ENCODE results near the gene ZNF487.
A peak's percentile ranks its signal among the peaks of the same experiment; 100 is the strongest.
"Not testable (repeated sequence)": the region's sequence is repeated elsewhere in the genome, so short reads cannot be mapped to it uniquely, and the experiment has no call there.

ZNF487 gene

DNA sequence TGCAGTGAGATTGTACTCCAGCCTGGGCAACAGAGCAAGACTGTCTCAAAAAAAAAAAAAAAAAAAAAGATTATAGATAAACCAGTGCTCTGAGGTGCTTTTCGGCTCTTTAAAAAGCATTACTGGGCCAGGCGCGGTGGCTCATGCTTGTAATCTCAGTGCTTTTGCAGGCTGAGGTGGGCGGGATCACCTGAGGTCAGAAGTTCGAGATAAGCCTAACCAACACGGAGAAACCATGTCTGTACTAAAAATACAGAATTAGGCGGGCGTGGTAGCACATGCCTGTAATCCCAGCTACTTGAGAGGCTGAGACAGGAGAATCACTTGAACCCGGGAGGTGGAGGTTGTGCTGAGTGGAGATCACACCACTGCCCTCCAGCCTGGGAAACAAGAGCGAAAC lies 21.4 kb upstream of the ZNF487 start:
- no peaks in the 10 kb centered on the region for H3K36me3 ChIP-seq (ENCODE audit: control insufficient read depth, insufficient read depth, low read length)
- H3K27me3 ChIP-seq (replicated peaks; ENCODE audit: control insufficient read depth, insufficient read depth, low read length, poor library complexity, severe bottlenecking), result no peaks in the 10 kb centered on the region
- H3K4me3 ChIP-seq (ENCODE audit: insufficient read depth, low read depth, low read length, poor library complexity, severe bottlenecking), result no peak overlapping the region
- H3K4me1 ChIP-seq (ENCODE audit: control insufficient read depth, insufficient read depth, low read length, poor library complexity, severe bottlenecking), result peaks cover 9% of the 10 kb centered on the region
- no peak overlapping the region for H3K27ac ChIP-seq (ENCODE audit: insufficient read depth, low read length, poor library complexity, severe bottlenecking)
- H3K9me3 ChIP-seq (ENCODE audit: control insufficient read depth, low read length), result no peaks in the 10 kb centered on the region
- DNase-seq, result no peak

- Histone ChIP-seq H3K36me3 (ENCODE audit: control insufficient read depth, insufficient read depth, low read length) (no peaks in the 10 kb centered on the region), H3K27ac (ENCODE audit: insufficient read depth, low read length, poor library complexity, severe bottlenecking) (peak overlapping the region; percentile 44), H3K4me3 (ENCODE audit: insufficient read depth, low read depth, low read length, poor library complexity, severe bottlenecking) (no peak overlapping the region), H3K27me3 (replicated peaks; ENCODE audit: control insufficient read depth, insufficient read depth, low read length, poor library complexity, severe bottlenecking) (no peaks in the 10 kb centered on the region), H3K9me3 (ENCODE audit: control insufficient read depth, low read length) (no peaks in the 10 kb centered on the region), H3K4me1 (ENCODE audit: control insufficient read depth, insufficient read depth, low read length, poor library complexity, severe bottlenecking) (peaks cover 18% of the 10 kb centered on the region)
- peak; percentile 18 to 43 (median 35) for DNase-seq
These were observed 18.8 kb upstream of the ZNF487 start for GRCh38 chr10:43417950-43418768.

DNA sequence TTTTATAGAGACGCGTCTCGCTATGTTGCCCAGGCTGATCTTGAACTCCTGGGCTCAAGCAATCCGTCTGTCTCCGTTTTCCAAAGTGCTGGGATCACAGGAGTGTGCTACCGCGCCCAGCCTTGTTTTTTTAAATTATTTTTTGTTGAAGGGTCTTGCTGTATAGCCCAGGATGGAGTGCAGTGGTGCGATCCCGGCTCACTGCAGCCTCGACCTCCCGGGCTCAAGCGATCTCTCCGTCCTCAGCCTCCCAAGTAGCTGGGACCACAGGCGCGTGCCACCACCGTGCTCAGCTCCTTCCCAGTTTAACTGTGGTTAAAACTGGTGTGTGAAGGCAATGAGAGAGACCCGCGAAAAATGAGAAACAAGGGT lies 16.9 kb upstream of the ZNF487 start:
- DNase-seq, result no peak
- H3K4me1 ChIP-seq (ENCODE audit: control insufficient read depth, insufficient read depth, low read length, poor library complexity, severe bottlenecking), result peaks cover 18% of the 10 kb centered on the region
- H3K36me3 ChIP-seq (ENCODE audit: control insufficient read depth, insufficient read depth, low read length), result no peaks in the 10 kb centered on the region
- peak overlapping the region; percentile 87 for H3K27ac ChIP-seq (ENCODE audit: insufficient read depth, low read length, poor library complexity, severe bottlenecking)
- peak overlapping the region; percentile 65 for H3K4me3 ChIP-seq (ENCODE audit: insufficient read depth, low read depth, low read length, poor library complexity, severe bottlenecking)
- no peaks in the 10 kb centered on the region for H3K9me3 ChIP-seq (ENCODE audit: control insufficient read depth, low read length)
- H3K27me3 ChIP-seq (replicated peaks; ENCODE audit: control insufficient read depth, insufficient read depth, low read length, poor library complexity, severe bottlenecking), result no peaks in the 10 kb centered on the region

DNA sequence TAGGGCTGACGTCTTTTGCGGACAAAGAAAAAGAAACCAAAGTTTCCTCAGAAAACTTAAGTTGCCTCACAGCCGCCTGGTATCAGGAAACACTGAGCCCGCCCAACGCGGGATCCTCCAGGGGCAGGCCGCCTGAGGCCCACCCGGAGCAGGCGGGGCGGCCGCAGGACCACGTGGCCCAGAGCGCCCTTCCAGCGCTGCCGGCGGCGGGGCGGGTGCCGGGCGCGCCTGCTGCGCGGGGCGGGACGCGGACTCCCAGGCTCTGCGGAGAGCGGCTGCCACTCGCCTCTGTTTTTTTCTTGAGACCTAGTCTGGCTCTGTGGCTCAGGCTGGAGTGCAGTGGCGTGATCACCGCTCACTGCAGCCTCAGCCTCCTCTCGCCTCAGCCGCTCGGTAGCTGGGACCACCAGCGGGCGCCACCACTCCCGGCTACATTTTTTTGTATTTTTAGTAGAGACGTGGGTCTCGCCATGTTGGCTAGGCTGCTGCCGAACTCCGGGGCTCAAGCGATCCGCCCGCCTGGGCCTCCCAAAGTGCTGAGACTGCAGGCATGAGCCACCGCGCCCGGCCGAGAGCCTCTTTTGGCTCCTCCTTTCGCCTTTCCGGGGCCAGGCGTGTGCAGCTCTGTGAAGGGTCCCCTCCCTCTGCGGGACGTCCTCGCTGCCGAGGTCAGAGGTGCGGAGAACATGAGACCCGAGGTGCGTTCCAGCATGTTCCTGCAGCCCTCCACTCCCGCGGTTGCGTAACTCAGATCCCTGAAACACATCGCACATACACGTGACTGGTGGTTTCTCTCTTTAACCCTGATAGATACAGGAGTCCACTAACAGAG lies 16.3 kb upstream of the ZNF487 start:
- DNase-seq, result peak; percentile 70 to 81 (median 71)
- no peaks in the 10 kb centered on the region for H3K9me3 ChIP-seq (ENCODE audit: control insufficient read depth, low read length)
- H3K4me3 ChIP-seq (ENCODE audit: insufficient read depth, low read depth, low read length, poor library complexity, severe bottlenecking), result peak overlapping the region; percentile 65
- H3K4me1 ChIP-seq (ENCODE audit: control insufficient read depth, insufficient read depth, low read length, poor library complexity, severe bottlenecking), result peaks cover 18% of the 10 kb centered on the region
- no peaks in the 10 kb centered on the region for H3K36me3 ChIP-seq (ENCODE audit: control insufficient read depth, insufficient read depth, low read length)
- H3K27ac ChIP-seq (ENCODE audit: insufficient read depth, low read length, poor library complexity, severe bottlenecking), result peak overlapping the region; percentile 87
- H3K27me3 ChIP-seq (replicated peaks; ENCODE audit: control insufficient read depth, insufficient read depth, low read length, poor library complexity, severe bottlenecking), result no peaks in the 10 kb centered on the region

- H3K27me3 ChIP-seq (replicated peaks; ENCODE audit: control insufficient read depth, insufficient read depth, low read length, poor library complexity, severe bottlenecking), result no peaks in the 10 kb centered on the region
- peak overlapping the region; percentile 65 for H3K4me3 ChIP-seq (ENCODE audit: insufficient read depth, low read depth, low read length, poor library complexity, severe bottlenecking)
- H3K36me3 ChIP-seq (ENCODE audit: control insufficient read depth, insufficient read depth, low read length), result no peaks in the 10 kb centered on the region
- H3K27ac ChIP-seq (ENCODE audit: insufficient read depth, low read length, poor library complexity, severe bottlenecking), result peak overlapping the region; percentile 87
- H3K9me3 ChIP-seq (ENCODE audit: control insufficient read depth, low read length), result no peaks in the 10 kb centered on the region
- peaks cover 22% of the 10 kb centered on the region for H3K4me1 ChIP-seq (ENCODE audit: control insufficient read depth, insufficient read depth, low read length, poor library complexity, severe bottlenecking)
- DNase-seq, result no peak
These were observed 15.8 kb upstream of the ZNF487 start for GRCh38 chr10:43421201-43421507.

GRCh38 chr10:43421519-43421918 lies 15.4 kb upstream of the ZNF487 start:
- Histone ChIP-seq H3K4me3 (ENCODE audit: insufficient read depth, low read depth, low read length, poor library complexity, severe bottlenecking) (no peak overlapping the region), H3K27me3 (replicated peaks; ENCODE audit: control insufficient read depth, insufficient read depth, low read length, poor library complexity, severe bottlenecking) (no peaks in the 10 kb centered on the region), H3K9me3 (ENCODE audit: control insufficient read depth, low read length) (no peaks in the 10 kb centered on the region), H3K4me1 (ENCODE audit: control insufficient read depth, insufficient read depth, low read length, poor library complexity, severe bottlenecking) (peaks cover 22% of the 10 kb centered on the region), H3K27ac (ENCODE audit: insufficient read depth, low read length, poor library complexity, severe bottlenecking) (peak overlapping the region; percentile 87), H3K36me3 (ENCODE audit: control insufficient read depth, insufficient read depth, low read length) (no peaks in the 10 kb centered on the region)
- DNase-seq, result no peak

DNA sequence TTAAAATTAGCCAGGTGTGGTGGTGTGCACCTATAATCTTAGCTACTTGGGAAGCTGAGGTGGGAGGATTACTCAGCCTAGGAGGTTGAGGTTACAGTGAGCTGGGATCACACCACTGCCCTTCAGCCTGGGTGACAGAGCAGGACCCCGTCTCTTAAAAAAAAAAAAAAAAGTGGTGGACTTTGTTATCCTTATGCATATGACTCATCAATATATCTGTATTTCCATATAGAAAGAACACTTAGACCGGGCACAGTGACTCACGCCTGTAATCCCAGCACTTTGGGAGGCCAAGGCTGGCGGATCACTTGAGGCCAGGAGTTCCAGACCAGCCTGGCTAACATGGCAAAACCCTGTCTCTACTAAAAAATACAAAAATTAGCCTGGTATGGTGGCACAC lies 15.0 kb upstream of the ZNF487 start:
- H3K36me3 ChIP-seq (ENCODE audit: control insufficient read depth, insufficient read depth, low read length); H3K4me3 ChIP-seq (ENCODE audit: insufficient read depth, low read depth, low read length, poor library complexity, severe bottlenecking); DNase-seq; H3K27ac ChIP-seq (ENCODE audit: insufficient read depth, low read length, poor library complexity, severe bottlenecking); H3K27me3 ChIP-seq (replicated peaks; ENCODE audit: control insufficient read depth, insufficient read depth, low read length, poor library complexity, severe bottlenecking); H3K9me3 ChIP-seq (ENCODE audit: control insufficient read depth, low read length): not testable (repeated sequence)
- peaks cover 22% of the 10 kb centered on the region for H3K4me1 ChIP-seq (ENCODE audit: control insufficient read depth, insufficient read depth, low read length, poor library complexity, severe bottlenecking)

DNA sequence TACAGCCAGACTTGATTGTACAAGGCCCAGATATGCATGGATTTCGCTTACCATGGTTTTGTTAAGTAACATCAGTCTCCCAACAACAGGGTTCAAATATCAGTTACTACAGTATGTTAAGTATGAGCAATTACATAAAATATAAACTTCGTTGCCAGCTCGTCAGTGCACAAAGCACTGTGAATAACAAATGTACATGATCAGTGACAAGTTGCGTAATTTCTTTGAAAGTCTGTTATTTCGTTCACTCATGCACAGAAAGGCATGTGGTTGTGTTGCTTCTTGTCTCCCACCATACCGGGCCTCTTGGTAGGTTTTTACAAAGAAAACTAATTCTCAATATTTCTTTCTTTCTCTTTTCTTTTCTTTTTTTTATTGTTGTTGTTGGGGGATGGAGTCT lies 12.5 kb upstream of the ZNF487 start:
- Histone ChIP-seq H3K9me3 (ENCODE audit: control insufficient read depth, low read length) (no peaks in the 10 kb centered on the region), H3K27ac (ENCODE audit: insufficient read depth, low read length, poor library complexity, severe bottlenecking) (no peak overlapping the region), H3K4me1 (ENCODE audit: control insufficient read depth, insufficient read depth, low read length, poor library complexity, severe bottlenecking) (peaks cover 19% of the 10 kb centered on the region), H3K4me3 (ENCODE audit: insufficient read depth, low read depth, low read length, poor library complexity, severe bottlenecking) (no peak overlapping the region), H3K27me3 (replicated peaks; ENCODE audit: control insufficient read depth, insufficient read depth, low read length, poor library complexity, severe bottlenecking) (no peaks in the 10 kb centered on the region), H3K36me3 (ENCODE audit: control insufficient read depth, insufficient read depth, low read length) (no peaks in the 10 kb centered on the region)
- DNase-seq, result no peak

GRCh38 chr10:43426476-43426875 lies 10.4 kb upstream of the ZNF487 start:
- DNase-seq; H3K36me3 ChIP-seq (ENCODE audit: control insufficient read depth, insufficient read depth, low read length); H3K9me3 ChIP-seq (ENCODE audit: control insufficient read depth, low read length); H3K27me3 ChIP-seq (replicated peaks; ENCODE audit: control insufficient read depth, insufficient read depth, low read length, poor library complexity, severe bottlenecking); H3K4me3 ChIP-seq (ENCODE audit: insufficient read depth, low read depth, low read length, poor library complexity, severe bottlenecking); H3K4me1 ChIP-seq (ENCODE audit: control insufficient read depth, insufficient read depth, low read length, poor library complexity, severe bottlenecking); H3K27ac ChIP-seq (ENCODE audit: insufficient read depth, low read length, poor library complexity, severe bottlenecking): not testable (repeated sequence)

- Histone ChIP-seq H3K27me3 (replicated peaks; ENCODE audit: control insufficient read depth, insufficient read depth, low read length, poor library complexity, severe bottlenecking) (no peaks in the 10 kb centered on the region), H3K9me3 (ENCODE audit: control insufficient read depth, low read length) (no peaks in the 10 kb centered on the region), H3K4me3 (ENCODE audit: insufficient read depth, low read depth, low read length, poor library complexity, severe bottlenecking) (no peak overlapping the region), H3K27ac (ENCODE audit: insufficient read depth, low read length, poor library complexity, severe bottlenecking) (no peak overlapping the region), H3K4me1 (ENCODE audit: control insufficient read depth, insufficient read depth, low read length, poor library complexity, severe bottlenecking) (peaks cover 7% of the 10 kb centered on the region), H3K36me3 (ENCODE audit: control insufficient read depth, insufficient read depth, low read length) (no peaks in the 10 kb centered on the region)
- no peak for DNase-seq
These were observed 9.6 kb upstream of the ZNF487 start for GRCh38 chr10:43427166-43427825.

Data from effector memory CD4-positive, alpha-beta T cell (primary cell).